GM19043 (cell line): ENCODE results near the gene MRPL41.
"Not testable (repeated sequence)": the region's sequence is repeated elsewhere in the genome, so short reads cannot be mapped to it uniquely, and the experiment has no call there.

Experiments
- ATAC-seq: cut with Tn5 transposase; IDR thresholded peaks from one replicate; pipeline ENCODE4 v1.9.1; 2021; ENCODE audit warnings: low read depth; ENCODE audit not compliant: unreplicated experiment

The MRPL41 gene

DNA sequence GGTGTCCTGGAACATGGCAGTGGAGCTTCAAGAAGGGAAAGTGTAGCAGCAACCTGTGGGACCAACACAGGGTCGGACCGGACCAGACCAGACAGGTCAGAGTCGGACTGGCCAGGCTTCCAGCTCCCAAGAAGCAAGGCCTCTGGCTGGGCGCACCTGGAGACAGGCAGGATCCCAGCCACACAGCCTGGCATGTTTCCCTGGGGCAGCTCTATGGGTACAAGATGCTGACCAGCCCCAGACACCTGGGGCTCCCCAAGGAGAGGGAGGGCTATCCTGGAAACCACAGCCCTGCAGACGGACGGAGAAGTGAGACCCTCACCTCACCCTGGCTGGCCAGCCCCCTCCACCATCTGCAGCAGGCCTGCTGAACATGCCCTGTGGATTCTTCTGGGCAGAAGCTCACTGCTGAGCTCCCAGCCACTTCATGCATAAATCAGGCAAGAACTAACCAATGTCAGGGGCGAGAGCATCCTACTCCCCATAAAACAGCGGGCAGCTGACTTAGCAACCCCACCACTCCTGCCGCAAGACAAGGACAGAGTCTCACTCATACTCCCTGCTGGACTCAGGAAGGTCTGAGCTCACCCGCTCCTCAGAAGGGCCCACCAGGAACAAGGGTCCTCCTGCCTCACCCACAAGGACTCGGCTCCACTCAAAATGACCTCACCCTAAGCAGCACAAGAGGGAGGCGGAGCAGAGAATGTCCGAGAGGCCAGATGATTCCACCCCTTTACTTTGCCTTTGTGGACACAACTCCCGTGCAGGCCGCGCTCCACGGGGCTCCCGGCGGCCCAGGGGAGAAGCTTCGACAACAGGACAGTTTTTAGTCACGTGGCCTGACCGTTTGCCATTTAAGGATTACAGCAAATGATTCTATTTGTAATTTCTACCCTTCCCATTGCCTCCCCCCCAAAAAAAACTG, 29.9 kb downstream of the MRPL41 start:
- no peak for ATAC-seq

- no peak for ATAC-seq
These were observed 30.7 kb downstream of the MRPL41 start for GRCh38 chr9:137582286-137582860.

DNA sequence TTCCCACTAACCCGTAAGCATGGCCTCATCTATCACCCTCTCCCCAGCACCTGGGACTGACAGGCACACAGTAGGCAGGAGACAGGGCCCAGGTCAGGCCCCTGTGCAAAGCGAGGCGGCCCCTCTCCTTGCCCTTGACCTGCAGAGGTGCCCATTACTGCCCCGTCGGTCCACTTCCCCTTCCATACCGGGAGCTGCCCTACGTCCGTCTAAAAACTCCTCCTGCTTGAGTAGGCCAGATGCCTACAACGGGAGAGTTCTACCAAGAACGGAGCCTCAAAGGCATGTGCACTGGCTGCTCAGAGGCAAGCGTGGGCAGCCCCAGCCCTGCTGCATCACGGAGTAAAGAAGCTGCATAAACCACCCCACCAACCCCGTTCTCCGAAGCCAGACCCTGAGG, 31.7 kb downstream of the MRPL41 start:
- no peak for ATAC-seq

- ATAC-seq, result no peak
These were observed 32.3 kb downstream of the MRPL41 start for GRCh38 chr9:137583957-137584356.

- ATAC-seq, result no peak
These were observed 35.2 kb downstream of the MRPL41 start for GRCh38 chr9:137586854-137587253.

DNA sequence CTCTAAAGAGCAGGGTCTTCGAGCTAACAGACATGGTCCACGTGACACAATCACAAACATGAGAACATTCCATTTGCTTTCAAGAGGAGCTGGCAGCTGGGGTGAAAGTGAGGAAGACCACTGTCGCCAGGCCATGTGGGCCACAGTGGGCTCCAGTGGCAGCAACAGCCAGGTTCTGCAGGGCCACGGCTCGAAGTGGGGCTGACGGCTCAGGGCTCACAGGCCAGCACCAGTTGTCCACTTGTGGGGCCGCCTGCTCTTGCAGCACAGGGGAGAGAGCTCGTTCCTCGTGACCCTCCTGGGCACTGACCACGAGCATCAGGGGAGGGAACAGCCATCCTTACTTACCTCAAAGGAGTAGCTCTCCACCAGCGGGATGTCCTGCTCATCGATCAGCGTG, 36.6 kb downstream of the MRPL41 start:
- no peak for ATAC-seq

DNA sequence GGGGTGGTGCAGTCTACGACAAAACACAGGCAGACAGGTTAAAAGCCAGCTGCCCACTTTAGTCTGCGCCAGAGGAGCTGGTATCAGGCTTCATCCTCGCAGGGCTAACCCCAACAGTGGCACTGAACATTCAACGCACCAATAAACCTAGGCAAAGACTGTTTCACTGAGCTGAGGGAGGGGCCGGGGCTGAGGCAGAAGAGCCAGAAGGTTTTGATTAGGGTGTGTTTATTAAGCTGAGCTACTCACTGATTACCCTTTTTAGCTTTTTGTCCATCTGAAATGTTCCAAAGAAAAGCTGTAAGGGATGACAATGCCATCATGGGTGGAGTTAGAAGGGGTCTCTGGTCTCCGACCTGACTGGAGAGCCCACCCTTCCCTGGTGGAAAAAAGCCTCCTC, 37.2 kb downstream of the MRPL41 start:
- no peak for ATAC-seq

GRCh38 chr9:137589441-137590122, 37.9 kb downstream of the MRPL41 start:
- no peak for ATAC-seq

DNA sequence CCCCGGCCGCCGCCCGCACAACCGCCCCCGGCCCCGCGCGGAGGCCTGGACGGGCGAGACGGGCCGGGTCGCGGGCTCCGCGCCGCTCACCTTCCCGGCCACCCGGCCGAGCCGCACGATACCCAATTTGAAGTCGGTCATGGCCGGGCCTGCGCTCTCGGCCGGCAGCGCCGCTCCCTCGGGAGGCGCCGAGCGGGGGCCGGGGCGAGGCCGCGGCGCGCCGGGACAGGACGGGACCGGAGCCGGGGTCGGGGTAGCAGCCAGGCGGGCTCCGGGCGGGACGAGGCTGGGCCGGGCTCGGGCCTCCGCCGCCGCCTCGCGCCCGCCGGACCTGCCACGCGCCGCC, 38.4 kb downstream of the MRPL41 start:
- peak; percentile 22 for ATAC-seq

DNA sequence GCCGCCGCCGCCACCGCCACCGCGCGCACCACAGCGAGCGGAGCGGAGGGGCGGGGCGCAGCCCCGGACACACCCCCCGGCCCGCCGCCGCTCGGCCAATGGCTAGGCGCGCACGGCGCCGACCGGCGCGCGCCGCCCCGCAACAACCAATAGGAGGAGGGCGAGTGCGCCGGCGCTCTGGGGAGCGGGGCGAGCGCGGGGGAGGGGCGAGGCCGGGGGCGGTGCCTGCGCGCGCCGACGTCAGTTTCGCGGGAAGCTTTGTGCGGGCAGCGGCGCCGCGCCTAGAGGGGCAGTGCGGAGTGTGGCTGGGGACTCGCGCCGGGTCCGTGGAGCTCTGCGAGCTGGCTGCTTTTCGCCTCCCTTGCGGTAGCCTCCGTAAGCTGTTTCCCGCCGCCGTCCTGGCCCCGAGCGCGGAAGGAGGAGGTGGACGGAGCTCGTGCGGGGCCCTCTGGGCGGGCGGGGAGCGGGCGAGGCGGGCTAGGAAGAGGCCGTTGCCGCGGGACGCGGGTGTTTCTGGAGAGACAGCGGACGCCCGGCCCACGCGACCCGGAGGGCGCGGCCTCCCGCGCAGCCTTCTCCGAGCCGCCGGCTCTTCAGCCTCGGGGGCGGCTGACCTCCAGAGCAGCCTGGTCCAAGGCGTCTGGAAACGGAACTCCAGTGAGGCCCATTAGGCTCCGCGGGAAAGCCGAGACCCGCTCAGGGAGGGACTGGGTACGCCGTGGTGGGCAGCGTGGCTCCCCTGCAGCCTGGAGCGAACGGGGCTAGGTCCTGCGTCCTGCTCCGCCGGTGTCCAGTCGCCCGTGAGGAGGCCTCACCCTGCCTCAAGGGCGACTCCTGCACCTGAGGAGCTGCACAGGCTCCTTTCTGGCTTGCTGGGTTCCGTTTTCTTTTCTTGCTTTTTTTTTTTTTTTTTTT, 39.0 kb downstream of the MRPL41 start, which contains the start of gene ZMYND19:
ZMYND19 (minus strand) TSS at position 44 of the 915 bp plus-strand sequence. CDS start 249 bp downstream, outside the sequence.
- ATAC-seq, result peak; percentile 83

- ATAC-seq, result no peak
These were observed 41.1 kb downstream of the MRPL41 start for GRCh38 chr9:137592767-137593166.

DNA sequence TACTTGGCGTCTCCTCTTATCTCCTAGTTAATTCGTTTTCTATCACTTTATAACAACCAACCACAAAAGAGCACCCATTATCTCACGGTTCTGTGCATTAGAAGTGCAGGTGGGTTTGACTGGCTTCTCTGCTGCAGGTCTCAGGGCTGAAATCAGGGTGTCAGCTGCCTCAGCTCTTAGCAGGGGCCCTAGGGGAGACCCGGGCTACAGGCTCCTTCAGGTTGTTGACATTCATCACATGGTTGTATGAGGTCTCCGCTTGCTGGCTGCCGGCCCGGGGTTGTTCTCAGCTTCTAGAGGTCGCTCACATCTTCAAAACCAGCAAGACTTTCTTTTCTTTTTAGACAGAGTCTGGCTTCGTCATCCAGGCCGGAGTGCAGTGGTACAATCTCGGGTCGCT, 41.5 kb downstream of the MRPL41 start:
- ATAC-seq, result no peak

DNA sequence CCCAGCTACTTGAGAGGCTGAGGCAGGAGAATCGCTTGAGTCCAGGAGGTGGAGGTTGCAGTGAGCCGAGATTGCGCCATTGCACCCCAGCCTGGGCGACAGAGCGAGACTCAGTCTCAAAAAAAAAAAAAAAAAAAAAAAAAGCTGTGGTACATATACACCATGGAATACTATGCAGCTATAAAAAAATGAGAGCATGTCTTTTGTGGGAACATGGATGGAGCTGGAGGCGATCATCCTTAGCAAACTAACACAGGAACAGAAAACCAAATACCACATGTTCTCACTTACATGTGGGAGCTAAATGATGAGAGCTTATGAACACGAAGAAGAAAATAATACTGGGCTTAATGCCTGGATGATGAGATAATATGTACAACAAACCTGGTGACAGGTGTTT, 44.9 kb downstream of the MRPL41 start:
- not testable (repeated sequence) for ATAC-seq

DNA sequence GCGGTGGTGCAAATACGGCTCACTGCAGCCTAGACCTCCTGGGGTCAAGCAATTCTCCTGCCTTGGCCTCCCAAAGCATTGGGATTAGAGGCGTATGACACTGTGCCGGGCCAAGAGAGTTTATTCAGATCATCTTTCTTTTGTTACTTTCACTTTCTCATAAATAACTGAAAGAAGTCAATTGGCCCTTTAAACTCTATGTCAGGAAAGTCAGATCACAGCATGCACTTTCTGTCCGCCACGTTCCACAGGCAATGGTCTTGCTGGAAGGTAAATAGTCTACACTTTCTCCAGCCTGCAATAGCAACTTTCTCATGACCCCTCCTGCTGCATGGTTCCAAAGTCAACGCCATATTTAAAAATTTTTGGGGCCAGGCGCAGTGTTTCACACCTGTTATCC, 47.3 kb downstream of the MRPL41 start:
- no peak for ATAC-seq
